DND-41 (cell line): ENCODE measurements around the gene CSRP1.

Experiments used
- ATAC-seq: fragments of 200-7000 bp; cut with Tn5 transposase; 3 replicates; pipeline ENCODE4 v1.9.1; 2021; ENCODE audit warnings: low read depth; ENCODE audit not compliant: insufficient read depth
- DNase-seq: peaks from one replicate; pipeline ENCODE4 v3.0.0-alpha.2; 2020
- H2AFZ ChIP-seq: 2 replicates; pipeline ENCODE4 v1.6.0; 2012; ENCODE audit warnings: low read depth, low read length
- H3K27ac ChIP-seq: 2 replicates; pipeline ENCODE4 v1.5.1; 2012; ENCODE audit warnings: low read length, inconsistent platforms
- H3K27me3 ChIP-seq: fragments of 200-600 bp; sonication (generic); 2 replicates; pipeline ENCODE4 v1.6.0; 2012; ENCODE audit warnings: low read length, mild to moderate bottlenecking, inconsistent platforms; ENCODE audit not compliant: insufficient read depth, poor library complexity
- H3K36me3 ChIP-seq: 2 replicates; pipeline ENCODE4 v1.5.1; 2012; ENCODE audit warnings: low read length, inconsistent platforms; ENCODE audit not compliant: insufficient read depth
- H3K4me1 ChIP-seq: 2 replicates; pipeline ENCODE4 v1.5.1; 2012; ENCODE audit warnings: mild to moderate bottlenecking, low read length; ENCODE audit not compliant: insufficient read depth
- H3K4me2 ChIP-seq: 2 replicates; pipeline ENCODE4 v1.6.0; 2012; ENCODE audit warnings: mild to moderate bottlenecking, moderate library complexity, low read length, inconsistent platforms; ENCODE audit not compliant: insufficient read depth
- H3K4me3 ChIP-seq, 2 experiments: fragments of 200-600 bp in 1 of 2; shearing (Covaris generic) in 1 of 2; 2 replicates each; pipeline ENCODE4 v1.5.1; 2012 to 2016; ENCODE audit warnings: inconsistent platforms in 2 of 2, low read length in 2 of 2, mild to moderate bottlenecking in 2 of 2, low read depth in 1 of 2, moderate library complexity in 1 of 2
- H3K79me2 ChIP-seq: 2 replicates; pipeline ENCODE4 v1.6.0; 2012; ENCODE audit warnings: low read length, inconsistent platforms; ENCODE audit not compliant: insufficient read depth
- H3K9ac ChIP-seq: 2 replicates; pipeline ENCODE4 v1.6.0; 2012; ENCODE audit warnings: low read depth, mild to moderate bottlenecking, inconsistent platforms, low read length, moderate library complexity
- H3K9me3 ChIP-seq: 2 replicates; pipeline ENCODE4 v1.5.1; 2012; ENCODE audit warnings: low read length, moderate library complexity, mild to moderate bottlenecking, inconsistent platforms; ENCODE audit not compliant: insufficient read depth, severe bottlenecking
- H4K20me1 ChIP-seq: 2 replicates; pipeline ENCODE4 v1.6.0; 2012; ENCODE audit warnings: low read length; ENCODE audit not compliant: insufficient read depth
- CTCF ChIP-seq: IDR thresholded peaks from 2 replicates; pipeline ENCODE4 v1.5.1; 2012; ENCODE audit warnings: borderline replicate concordance, low read length, moderate library complexity, mild to moderate bottlenecking; ENCODE audit not compliant: poor library complexity, severe bottlenecking; ENCODE audit errors: extremely low read depth
- EZH2 ChIP-seq: IDR thresholded peaks from 3 replicates; pipeline ENCODE4 v1.6.1; 2012; ENCODE audit warnings: borderline replicate concordance, low read depth, mild to moderate bottlenecking, moderate library complexity, low read length, inconsistent platforms; ENCODE audit not compliant: severe bottlenecking

CSRP1 gene

GRCh38 chr1:201507360-201507675, 395 bp upstream of the CSRP1 start:
- Histone ChIP-seq H3K4me1 (peaks cover 33% of the 10 kb centered on the region), H3K79me2 (peaks cover 39% of the 10 kb centered on the region), H3K36me3 (0 out of 2 replicates have a peak, but pooled peaks cover 6% of the 10 kb centered on the region), H3K27me3 (no peaks in the 10 kb centered on the region), H3K9me3 (no peaks in the 10 kb centered on the region), H3K27ac (peak overlapping the region; percentile 73), H2AFZ (peak overlapping the region; percentile 72), H3K9ac (peak overlapping the region; percentile 84), H3K4me3 (peak overlapping the region; percentile 38 to 66; a peak in 3 of 4 replicates), H4K20me1 (peaks cover 6% of the 10 kb centered on the region), H3K4me2 (peak overlapping the region; percentile 75)
- no peak for TF ChIP-seq CTCF
- TF ChIP-seq EZH2 = no peak
- no peak for DNase-seq
- peak; percentile 8 for ATAC-seq

- H3K36me3 ChIP-seq = 0 out of 2 replicates have a peak, but pooled peaks cover 6% of the 10 kb centered on the region
Observed at GRCh38 chr1:201506092-201506491, 831 bp downstream of the CSRP1 start.

GRCh38 chr1:201505503-201505890, 1.4 kb downstream of the CSRP1 start:
- Histone ChIP-seq H4K20me1 (peaks cover 12% of the 10 kb centered on the region), H3K4me1 (peaks cover 33% of the 10 kb centered on the region), H3K27me3 (no peaks in the 10 kb centered on the region), H2AFZ (no peak overlapping the region), H3K27ac (no peak overlapping the region), H3K9me3 (no peaks in the 10 kb centered on the region), H3K79me2 (peaks cover 53% of the 10 kb centered on the region), H3K9ac (peak overlapping the region; percentile 84; the same call in 1 of the 2 replicates), H3K4me3 (peak overlapping the region in 1 of 2 experiments; percentile 66; a peak in 2 of 4 replicates), H3K4me2 (peak overlapping the region; percentile 75), H3K36me3 (0 out of 2 replicates have a peak, but pooled peaks cover 6% of the 10 kb centered on the region)
- TF ChIP-seq EZH2 (no peak), CTCF (no peak)
- no peak for DNase-seq
- ATAC-seq = no peak

More at GRCh38 chr1:201506092-201506491, 831 bp downstream of the CSRP1 start:
- H3K27ac ChIP-seq = peak overlapping the region; percentile 71
- peak overlapping the region; percentile 38 to 66; a peak in 3 of 4 replicates for H3K4me3 ChIP-seq
- H3K79me2 ChIP-seq = peaks cover 47% of the 10 kb centered on the region
- no peaks in the 10 kb centered on the region for H3K27me3 ChIP-seq
- ATAC-seq (no peak), DNase-seq (no peak)
- no peaks in the 10 kb centered on the region for H3K9me3 ChIP-seq
- peaks cover 10% of the 10 kb centered on the region for H4K20me1 ChIP-seq
- TF ChIP-seq CTCF (no peak), EZH2 (no peak)
- peak overlapping the region; percentile 84 for H3K9ac ChIP-seq
- H3K4me2 ChIP-seq = peak overlapping the region; percentile 75
- peaks cover 33% of the 10 kb centered on the region for H3K4me1 ChIP-seq
- peak overlapping the region; percentile 72 for H2AFZ ChIP-seq
